ENCODE measurements around the gene DENND2C.
A peak's percentile ranks its signal among the peaks of the same experiment; 100 is the strongest.

DENND2C gene

DNA sequence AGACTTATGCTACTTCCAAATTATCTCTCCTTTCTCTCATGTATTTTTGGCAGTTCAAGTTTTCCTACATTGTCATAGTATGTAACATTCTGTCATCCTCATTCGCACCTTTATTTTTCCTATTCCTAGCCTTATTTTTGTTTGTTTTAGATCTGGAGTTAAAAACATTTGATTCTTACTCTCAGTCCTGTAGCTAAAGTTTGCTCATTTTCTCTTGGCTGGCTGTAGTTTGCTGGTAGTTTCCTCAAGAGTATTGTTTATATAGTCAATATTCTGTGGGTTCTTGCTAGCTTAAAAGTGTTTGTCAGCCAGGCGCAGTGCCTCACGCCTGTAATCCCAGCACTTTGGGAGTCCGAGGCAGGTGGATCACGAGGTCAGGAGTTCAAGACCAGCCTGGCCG lies 129.0 kb downstream of the DENND2C start:
- no peak for DNase-seq (ENCODE audit: low read depth)

- peak; percentile 3 for DNase-seq (ENCODE audit: low read depth)
These were observed 129.6 kb downstream of the DENND2C start for GRCh38 chr1:114540272-114540671.

DNA sequence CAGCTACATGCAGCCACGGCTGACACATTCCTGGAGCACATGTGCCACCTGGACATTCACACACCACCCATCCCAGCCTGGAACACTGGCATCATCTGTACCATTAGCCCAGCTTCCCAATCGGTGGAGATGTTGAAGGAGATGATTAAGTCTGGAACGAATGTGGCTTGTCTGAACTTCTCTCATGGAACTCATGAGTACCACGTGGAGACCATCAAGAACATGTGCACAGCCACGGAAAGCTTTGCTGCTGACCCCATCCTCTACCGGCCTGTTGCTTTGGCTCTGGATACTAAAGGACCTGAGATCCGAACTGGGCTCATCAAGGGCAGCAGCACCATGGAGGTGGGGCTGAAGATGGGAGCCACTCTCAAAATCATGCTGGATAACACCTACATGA lies 133.8 kb downstream of the DENND2C start:
- DNase-seq (ENCODE audit: low read depth) = no peak

DNA sequence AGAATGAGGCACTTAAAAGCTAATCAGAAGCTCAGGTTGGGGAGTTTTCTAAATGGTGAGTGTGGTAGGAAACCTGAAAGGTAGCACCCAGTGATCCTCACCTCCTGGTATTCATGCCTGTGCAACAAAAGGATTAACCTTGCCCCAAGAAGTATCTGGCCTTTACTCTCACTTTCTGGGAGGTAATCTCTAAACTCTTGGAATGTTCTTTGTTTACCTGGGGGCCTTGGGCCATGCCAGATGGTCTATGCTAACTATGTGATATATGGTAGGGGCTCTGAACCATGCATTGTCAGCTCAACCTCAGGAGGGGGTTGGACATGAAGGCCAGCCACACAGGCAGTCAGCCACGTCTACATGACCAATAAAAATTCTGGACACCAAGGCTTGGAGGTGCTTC lies 134.4 kb downstream of the DENND2C start:
- DNase-seq (ENCODE audit: low read depth) = no peak

Data from EH (cell line).